ENCODE measurements around the gene FGD5. TPM values are rescaled to one million over a fixed set of nuclear protein-coding genes. Genes with fewer than 3 reads are reported as not detected.

FGD5 gene
- total and polyA plus RNA-seq, 2 donors (not counting 1 experiment from before 2014, with no cell fraction given) = not detected

- Histone ChIP-seq H2AFZ (ENCODE audit: insufficient read depth, low read depth, low read length, poor library complexity, severe bottlenecking) (peak overlapping the region; percentile 54), H3K36me3 (replicated peaks in 1 of 2; ENCODE audit: control extremely low read depth in 1 of 2, control insufficient read depth in 1 of 2, extremely low read depth in 1 of 2, insufficient read depth in 2 of 2, low read length in 1 of 2) (no peaks in the 10 kb centered on the region), H3K27ac (ENCODE audit: low read length in 2 of 2) (no peak overlapping the region), H3K4me1 (ENCODE audit: control insufficient read depth in 2 of 2, insufficient read depth in 2 of 2, low read length in 2 of 2) (peaks cover 0 to 6% of the 10 kb centered on the region in 2 donors), H3K79me2 (ENCODE audit: control insufficient read depth, insufficient read depth, low read length) (no peaks in the 10 kb centered on the region), H3K9me3 (ENCODE audit: control extremely low read depth in 1 of 3, control insufficient read depth in 2 of 3, insufficient read depth in 1 of 3, low read length in 2 of 3) (no peaks in the 10 kb centered on the region), H3K9ac (ENCODE audit: low read length) (no peak overlapping the region), H3K27me3 (replicated peaks in 1 of 4; ENCODE audit: control extremely low read depth in 1 of 4, control insufficient read depth in 3 of 4, insufficient read depth in 4 of 4, low read length in 3 of 4) (peaks cover 0 to 8% (median 1%) of the 10 kb centered on the region in 4 experiments), H4K20me1 (ENCODE audit: control insufficient read depth, insufficient read depth, low read length, poor library complexity, severe bottlenecking) (no peaks in the 10 kb centered on the region), H3K4me2 (replicated peaks; ENCODE audit: low read depth, low read length, poor library complexity, severe bottlenecking) (no peak overlapping the region), H3K4me3 (ENCODE audit: control extremely low read depth in 1 of 5, extremely low read depth in 1 of 5, insufficient read depth in 1 of 5, low read depth in 2 of 5, low read length in 4 of 5) (no peak overlapping the region)
- POLR2A ChIA-PET = no interaction called here
- Mint-ChIP-seq H3K27me3 (peaks cover 24% of the 10 kb centered on the region), H3K27ac (no peak overlapping the region), H3K4me1 (peaks cover 6% of the 10 kb centered on the region), H3K9me3 (ENCODE audit: insufficient read depth) (no peaks in the 10 kb centered on the region), H3K4me3 (no peak overlapping the region)
- 17% methylated on average over 9 of the region's 10 CpGs for WGBS (ENCODE audit: insufficient coverage)
- ATAC-seq (ENCODE audit: low read depth) (no peak), DNase-seq (no peak)
- TF ChIP-seq CTCF (IDR thresholded peaks at IDR 0.05) (no peak), EZH2 (IDR thresholded peaks at IDR 0.05; ENCODE audit: borderline replicate concordance, insufficient read depth, low read depth, low read length, poor library complexity, severe bottlenecking) (no peak)
- CTCF ChIA-PET = no interaction called here
- intact Hi-C loops (cut with micrococcal nuclease) = no loop called here
Observed at GRCh38 chr3:14880447-14881106, 61.8 kb downstream of the FGD5 start.

GRCh38 chr3:14883226-14883625 is 64.5 kb downstream of the FGD5 start:
- CTCF ChIA-PET = no interaction called here
- H3K27ac Mint-ChIP-seq = no peak overlapping the region

More at GRCh38 chr3:14883226-14883625, 64.5 kb downstream of the FGD5 start:
- H3K4me3 Mint-ChIP-seq = no peak overlapping the region
- DNase-seq (no peak), ATAC-seq (ENCODE audit: low read depth) (no peak)
- H3K9me3 ChIP-seq (ENCODE audit: control extremely low read depth in 1 of 3, control insufficient read depth in 2 of 3, insufficient read depth in 1 of 3, low read length in 2 of 3) = no peaks in the 10 kb centered on the region
- TF ChIP-seq CTCF (IDR thresholded peaks at IDR 0.05) (no peak), EZH2 (IDR thresholded peaks at IDR 0.05; ENCODE audit: borderline replicate concordance, insufficient read depth, low read depth, low read length, poor library complexity, severe bottlenecking) (no peak)
- peaks cover 6% of the 10 kb centered on the region for H3K4me1 Mint-ChIP-seq
- H3K27me3 ChIP-seq (replicated peaks in 1 of 4; ENCODE audit: control extremely low read depth in 1 of 4, control insufficient read depth in 3 of 4, insufficient read depth in 4 of 4, low read length in 3 of 4) = peaks cover 0 to 8% (median 3%) of the 10 kb centered on the region in 4 experiments
- no peak overlapping the region for H3K4me3 ChIP-seq (ENCODE audit: control extremely low read depth in 1 of 5, extremely low read depth in 1 of 5, insufficient read depth in 1 of 5, low read depth in 2 of 5, low read length in 4 of 5)
- H3K79me2 ChIP-seq (ENCODE audit: control insufficient read depth, insufficient read depth, low read length) = no peaks in the 10 kb centered on the region
- 95% methylated on average over 5 of the region's 5 CpGs for WGBS (ENCODE audit: insufficient coverage)
- H3K4me2 ChIP-seq (replicated peaks; ENCODE audit: low read depth, low read length, poor library complexity, severe bottlenecking) = no peak overlapping the region
- POLR2A ChIA-PET = no interaction called here
- peaks cover 29% of the 10 kb centered on the region for H3K27me3 Mint-ChIP-seq
- no peak overlapping the region for H3K27ac ChIP-seq (ENCODE audit: low read length in 2 of 2)
- H3K36me3 ChIP-seq (replicated peaks in 1 of 2; ENCODE audit: control extremely low read depth in 1 of 2, control insufficient read depth in 1 of 2, extremely low read depth in 1 of 2, insufficient read depth in 2 of 2, low read length in 1 of 2) = no peaks in the 10 kb centered on the region
- no peaks in the 10 kb centered on the region for H3K9me3 Mint-ChIP-seq (ENCODE audit: insufficient read depth)
- H3K9ac ChIP-seq (ENCODE audit: low read length) = no peak overlapping the region
- H3K4me1 ChIP-seq (ENCODE audit: control insufficient read depth in 2 of 2, insufficient read depth in 2 of 2, low read length in 2 of 2) = peaks cover 0 to 6% of the 10 kb centered on the region in 2 donors
- H2AFZ ChIP-seq (ENCODE audit: insufficient read depth, low read depth, low read length, poor library complexity, severe bottlenecking) = no peak overlapping the region
- no peaks in the 10 kb centered on the region for H4K20me1 ChIP-seq (ENCODE audit: control insufficient read depth, insufficient read depth, low read length, poor library complexity, severe bottlenecking)
- intact Hi-C loops (cut with micrococcal nuclease) = no loop called here
